Testis (tissue), 3 donors: ENCODE results near the gene ITGB8. TPM values are rescaled to one million over a fixed set of nuclear protein-coding genes. Genes with fewer than 3 reads are reported as not detected.
A peak's percentile ranks its signal among the peaks of the same experiment; 100 is the strongest.

Experiments
- DNase-seq: peaks from one replicate; pipeline ENCODE4 v3.0.0-alpha.2; 2019
- H3K27ac ChIP-seq, 2 donors: fragments of 200-600 bp; sonication (generic); one replicate each; pipeline ENCODE4 v1.5.1; 2019
- H3K27me3 ChIP-seq: fragments of 200-600 bp; sonication (generic); one replicate; pipeline ENCODE4 v1.5.1; 2019
- H3K36me3 ChIP-seq: fragments of 200-600 bp; sonication (generic); one replicate; pipeline ENCODE4 v1.5.1; 2017; ENCODE audit warnings: low read depth; ENCODE audit errors: missing control alignments
- H3K4me1 ChIP-seq: fragments of 200-600 bp; sonication (generic); one replicate; pipeline ENCODE4 v1.5.1; 2019
- H3K4me3 ChIP-seq, 2 donors: fragments of 200-600 bp; sonication (generic); one replicate each; pipeline ENCODE4 v1.5.1; 2017 to 2019
- H3K9me3 ChIP-seq: fragments of 200-600 bp; sonication (generic); one replicate; pipeline ENCODE4 v1.5.1; 2017
- POLR2A ChIP-seq: fragments of 450-650 bp; IDR thresholded peaks from one replicate; pipeline ENCODE4 v1.6.1; 2017; ENCODE audit warnings: antibody characterized with exemption, mild to moderate bottlenecking, moderate library complexity
- WGBS, 2 donors: methylation state at CpG; one replicate each; pipeline ENCODE4 v1.1.5; 2018; 5-methylcytosine and 5-hydroxymethylcytosine counted together
- intact Hi-C: fragments of 100-400 bp; cut with DNase I; formaldehyde crosslinking; loops from one replicate; pipeline ENCODE4 v1.15.1; 2023; ENCODE audit warnings: low total_unique reads
- polyA plus RNA-seq: library from polyadenylated mRNA; stranded (reverse); fragments of 350-450 nt; fragmentation: Illumina TruSeq; extraction: RNeasy Lipid Tissue Mini Kit (QIAGEN cat#74804); gene quantifications from one replicate; pipeline ENCODE4 v1.2.3, GENCODE V29; 2014; ENCODE audit warnings: low read depth, low replicate concordance; ENCODE audit not compliant: insufficient read depth
- total RNA-seq, 2 donors: library from RNA; depleted of rRNA; stranded (reverse); fragments of >200 nt; gene quantifications; one replicate each; pipeline ENCODE4 v1.2.3, GENCODE V29; 2016
- TF ChIP-seq, protein P1 (sequence below), 3 experiments: fragments of 450-650 bp in 2 of 3; fragments of 200-600 bp in 1 of 3; sonication (generic) in 1 of 3; IDR thresholded peaks; one replicate each; pipeline ENCODE4 v1.5.1; 2016 to 2019; ENCODE audit warnings: antibody characterized with exemption in 3 of 3, mild to moderate bottlenecking in 2 of 3, moderate library complexity in 1 of 3

Gene ITGB8
- total and polyA plus RNA-seq, 3 donors from 2014 or later: 9.5 to 111 (median 104) TPM

DNA sequence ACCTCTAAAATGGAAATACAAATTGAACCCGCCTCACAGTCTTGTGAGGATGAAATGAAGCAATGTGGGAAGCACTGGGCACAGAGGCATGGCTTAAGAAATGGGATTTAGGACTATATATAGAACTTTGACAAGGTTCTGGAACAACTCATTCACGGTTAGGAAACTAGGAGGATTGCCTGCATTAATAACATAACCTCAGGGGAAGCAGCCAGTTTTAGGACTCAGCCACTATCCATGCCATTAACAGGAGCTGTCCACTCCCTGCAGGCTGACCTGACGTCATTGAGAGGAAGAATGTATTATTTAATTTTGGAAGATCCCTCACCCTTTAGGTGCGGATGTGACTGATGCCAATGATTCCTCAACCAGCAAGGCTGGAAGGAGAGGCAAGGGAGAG is 34.8 kb downstream of the ITGB8 start:
- TF ChIP-seq, protein P1, sequence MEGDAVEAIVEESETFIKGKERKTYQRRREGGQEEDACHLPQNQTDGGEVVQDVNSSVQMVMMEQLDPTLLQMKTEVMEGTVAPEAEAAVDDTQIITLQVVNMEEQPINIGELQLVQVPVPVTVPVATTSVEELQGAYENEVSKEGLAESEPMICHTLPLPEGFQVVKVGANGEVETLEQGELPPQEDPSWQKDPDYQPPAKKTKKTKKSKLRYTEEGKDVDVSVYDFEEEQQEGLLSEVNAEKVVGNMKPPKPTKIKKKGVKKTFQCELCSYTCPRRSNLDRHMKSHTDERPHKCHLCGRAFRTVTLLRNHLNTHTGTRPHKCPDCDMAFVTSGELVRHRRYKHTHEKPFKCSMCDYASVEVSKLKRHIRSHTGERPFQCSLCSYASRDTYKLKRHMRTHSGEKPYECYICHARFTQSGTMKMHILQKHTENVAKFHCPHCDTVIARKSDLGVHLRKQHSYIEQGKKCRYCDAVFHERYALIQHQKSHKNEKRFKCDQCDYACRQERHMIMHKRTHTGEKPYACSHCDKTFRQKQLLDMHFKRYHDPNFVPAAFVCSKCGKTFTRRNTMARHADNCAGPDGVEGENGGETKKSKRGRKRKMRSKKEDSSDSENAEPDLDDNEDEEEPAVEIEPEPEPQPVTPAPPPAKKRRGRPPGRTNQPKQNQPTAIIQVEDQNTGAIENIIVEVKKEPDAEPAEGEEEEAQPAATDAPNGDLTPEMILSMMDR (IDR thresholded peaks at IDR 0.05): no peak
- TF ChIP-seq POLR2A: no peak
- intact Hi-C loops: no loop called here
- no peak for DNase-seq
- H3K9me3 ChIP-seq: no peaks in the 10 kb centered on the region
- no peak overlapping the region for H3K27ac ChIP-seq
- no peaks in the 10 kb centered on the region for H3K4me1 ChIP-seq
- H3K27me3 ChIP-seq: no peaks in the 10 kb centered on the region
- no peak overlapping the region for H3K4me3 ChIP-seq
- H3K36me3 ChIP-seq: no peaks in the 10 kb centered on the region
- 60 to 67% methylated on average over 4 of the region's 4 CpGs for WGBS, 2 donors

DNA sequence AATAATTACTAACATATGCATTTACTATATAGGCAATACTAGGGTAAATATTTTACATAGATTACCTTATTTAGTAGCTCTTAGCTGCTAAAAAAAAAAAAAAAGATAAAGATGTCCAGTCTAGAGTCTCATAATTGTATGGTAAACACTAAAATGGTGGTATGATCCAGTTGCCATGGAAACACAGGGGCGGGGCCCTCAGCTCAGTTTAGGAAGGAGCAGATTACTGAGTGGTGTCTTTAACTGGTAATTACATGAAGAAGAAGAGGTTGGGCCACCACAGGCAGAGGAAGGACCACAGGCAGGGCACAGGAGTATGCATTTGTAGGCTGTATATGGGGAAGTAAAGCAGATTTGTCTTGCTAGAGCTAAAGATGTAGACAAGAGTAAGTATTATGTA is 43.7 kb downstream of the ITGB8 start:
- Histone ChIP-seq H3K27ac (no peak overlapping the region), H3K9me3 (no peaks in the 10 kb centered on the region), H3K27me3 (no peaks in the 10 kb centered on the region), H3K4me3 (no peak overlapping the region), H3K36me3 (no peaks in the 10 kb centered on the region), H3K4me1 (no peaks in the 10 kb centered on the region)
- WGBS, 2 donors: 71 to 88% methylated on average over 1 of the region's 1 CpG
- intact Hi-C loops: no loop called here
- peak; percentile 27 for DNase-seq
- TF ChIP-seq, protein P1 (IDR thresholded peaks at IDR 0.05): no peak
- TF ChIP-seq POLR2A: no peak

DNA sequence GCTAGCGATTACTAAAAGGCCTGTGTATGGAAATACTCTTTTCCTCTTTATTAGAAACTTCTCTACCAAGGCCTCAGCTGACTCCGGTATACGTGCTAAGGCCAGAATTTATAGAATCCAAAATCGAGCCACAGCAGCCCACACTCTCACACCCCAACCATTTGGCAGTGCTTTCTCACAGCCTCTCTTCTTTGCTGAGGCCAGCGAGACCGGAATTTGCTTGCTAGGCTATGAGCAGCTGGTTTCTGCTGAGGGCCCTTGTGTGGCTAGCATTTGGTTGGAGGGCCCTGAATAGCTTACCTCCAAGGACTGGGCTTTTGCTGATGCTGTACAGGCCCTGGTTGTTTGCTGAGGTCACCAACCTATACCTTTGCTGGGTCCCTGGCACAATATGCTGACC is 46.1 kb downstream of the ITGB8 start:
- Histone ChIP-seq H3K27ac (no peak overlapping the region), H3K36me3 (no peaks in the 10 kb centered on the region), H3K4me1 (no peaks in the 10 kb centered on the region), H3K9me3 (no peaks in the 10 kb centered on the region), H3K4me3 (no peak overlapping the region), H3K27me3 (no peaks in the 10 kb centered on the region)
- DNase-seq: no peak
- intact Hi-C loops: no loop called here
- no peak for TF ChIP-seq POLR2A
- TF ChIP-seq, protein P1 (IDR thresholded peaks at IDR 0.05): no peak
- 88 to 90% methylated on average over 6 of the region's 6 CpGs for WGBS, 2 donors

DNA sequence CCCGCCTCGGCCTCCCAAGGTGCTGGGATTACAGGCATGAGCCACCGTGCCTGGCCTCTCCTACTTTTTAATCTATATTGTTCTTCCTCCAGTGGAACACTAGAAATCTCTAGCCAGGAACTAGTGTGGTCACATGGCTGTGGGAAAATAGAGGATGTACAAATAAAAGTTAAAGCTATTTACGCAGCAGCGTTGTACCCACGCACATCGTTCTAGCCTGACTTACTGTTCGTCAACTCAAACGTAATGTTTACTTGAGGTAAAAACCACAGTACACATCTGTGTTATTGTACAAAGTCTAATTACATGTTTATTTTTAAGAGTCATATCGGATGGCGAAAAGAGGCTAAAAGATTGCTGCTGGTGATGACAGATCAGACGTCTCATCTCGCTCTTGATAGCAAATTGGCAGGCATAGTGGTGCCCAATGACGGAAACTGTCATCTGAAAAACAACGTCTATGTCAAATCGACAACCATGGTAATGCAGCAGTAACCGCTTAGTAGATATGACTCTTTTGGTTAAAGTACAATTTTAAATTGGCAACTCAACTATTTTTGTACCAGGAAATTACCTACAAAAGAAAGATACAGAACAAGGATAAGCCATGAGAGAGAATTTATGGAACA is 50.8 kb downstream of the ITGB8 start:
- no peaks in the 10 kb centered on the region for H3K9me3 ChIP-seq
- H3K4me1 ChIP-seq: no peaks in the 10 kb centered on the region
- no peak overlapping the region for H3K27ac ChIP-seq
- peak overlapping the region in 1 of 2 donors; percentile 7 for H3K4me3 ChIP-seq
- H3K27me3 ChIP-seq: no peaks in the 10 kb centered on the region
- 74 to 78% methylated on average over 17 of the region's 17 CpGs for WGBS, 2 donors
- intact Hi-C loops: no loop called here
- no peak for DNase-seq
- no peak for TF ChIP-seq POLR2A
- TF ChIP-seq, protein P1 (IDR thresholded peaks at IDR 0.05): no peak
- no peaks in the 10 kb centered on the region for H3K36me3 ChIP-seq

DNA sequence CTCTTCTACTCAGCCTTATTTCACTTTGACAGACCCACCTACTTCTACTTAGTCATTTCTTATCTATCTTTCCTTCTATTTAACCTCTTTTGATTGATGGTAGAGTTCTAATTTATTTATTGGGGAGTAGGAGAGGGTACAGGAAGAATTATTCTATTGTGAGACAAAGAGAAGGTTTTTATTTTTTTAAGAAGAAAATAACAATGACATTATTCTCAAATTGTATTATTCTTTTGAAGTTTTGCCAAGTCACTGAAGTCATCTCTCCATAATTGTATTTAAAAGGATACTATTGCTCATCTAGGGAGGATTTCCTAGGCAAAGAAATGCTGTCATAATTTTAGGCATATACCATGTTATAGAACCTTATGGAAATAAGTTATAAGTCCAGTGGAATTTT is 52.7 kb downstream of the ITGB8 start:
- Histone ChIP-seq H3K27me3 (no peaks in the 10 kb centered on the region), H3K27ac (no peak overlapping the region), H3K9me3 (no peaks in the 10 kb centered on the region), H3K36me3 (no peaks in the 10 kb centered on the region), H3K4me1 (no peaks in the 10 kb centered on the region), H3K4me3 (no peak overlapping the region)
- TF ChIP-seq, protein P1 (IDR thresholded peaks at IDR 0.05): no peak
- TF ChIP-seq POLR2A: no peak
- intact Hi-C loops: no loop called here
- DNase-seq: no peak
